GM18909 (cell line): ENCODE measurements around the gene DIP2A.
"Not testable (repeated sequence)": the region's sequence is repeated elsewhere in the genome, so short reads cannot be mapped to it uniquely, and the experiment has no call there.

Source experiments
- ATAC-seq: cut with Tn5 transposase; IDR thresholded peaks from one replicate; pipeline ENCODE4 v1.9.1; 2021; ENCODE audit warnings: mild to moderate bottlenecking; ENCODE audit not compliant: unreplicated experiment, poor library complexity

DIP2A gene

DNA sequence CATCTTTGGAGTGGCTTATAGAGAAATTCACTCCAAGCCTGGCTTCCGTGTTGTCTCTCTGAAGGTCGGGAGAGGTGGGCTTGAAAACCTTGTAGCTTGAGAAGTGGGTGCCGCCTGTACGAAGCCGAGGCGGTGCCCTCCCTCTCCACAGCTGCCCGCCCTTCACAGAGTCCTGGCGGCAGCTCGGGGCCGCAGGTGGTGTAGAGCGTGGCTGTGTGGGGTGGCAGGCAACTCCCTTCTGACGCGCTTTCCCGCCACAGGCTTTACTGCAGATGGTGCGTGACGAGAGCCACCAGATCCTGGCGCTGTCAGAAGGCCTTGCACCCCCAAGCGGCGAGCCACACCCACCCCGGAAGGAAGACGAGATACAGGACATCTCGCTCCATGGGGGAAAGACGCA is 33.1 kb upstream of the DIP2A start:
- no peak for ATAC-seq

DNA sequence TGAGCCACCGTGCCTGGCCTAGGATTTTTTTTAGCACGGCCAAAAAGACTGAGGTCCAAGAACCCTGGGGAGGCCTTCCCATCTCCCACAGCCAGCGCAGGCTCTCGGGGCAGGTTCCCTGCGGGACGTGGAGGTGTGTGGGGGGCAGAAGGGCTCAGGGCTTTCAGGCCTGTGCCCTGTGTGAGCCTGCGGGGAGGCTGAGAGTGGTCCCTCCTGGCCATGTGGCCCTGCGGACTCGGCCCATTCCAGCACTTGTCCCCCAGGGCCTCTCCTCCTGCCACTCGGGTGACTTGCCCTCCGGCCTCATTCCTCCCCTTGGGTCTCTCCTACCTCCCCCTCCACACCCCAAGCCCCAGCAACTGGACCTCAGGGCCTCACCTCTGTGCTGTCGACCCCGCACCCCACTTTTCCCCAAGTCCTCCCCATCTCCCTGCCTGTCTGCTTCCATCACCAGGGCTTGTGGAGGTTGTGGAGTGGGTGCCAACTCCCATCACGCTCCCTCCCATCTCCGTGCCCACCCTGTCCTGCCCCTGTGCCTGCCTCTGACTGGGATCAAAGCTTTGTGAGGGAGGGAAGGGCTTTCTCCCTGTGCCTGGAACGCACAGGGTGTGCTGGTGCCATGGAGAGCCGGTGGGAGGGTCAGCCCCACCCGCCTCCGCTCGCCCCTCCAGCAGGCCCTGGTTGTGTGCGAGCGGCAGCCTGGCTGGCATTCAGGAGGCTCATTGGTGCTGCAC is 32.2 kb upstream of the DIP2A start:
- ATAC-seq = no peak

DNA sequence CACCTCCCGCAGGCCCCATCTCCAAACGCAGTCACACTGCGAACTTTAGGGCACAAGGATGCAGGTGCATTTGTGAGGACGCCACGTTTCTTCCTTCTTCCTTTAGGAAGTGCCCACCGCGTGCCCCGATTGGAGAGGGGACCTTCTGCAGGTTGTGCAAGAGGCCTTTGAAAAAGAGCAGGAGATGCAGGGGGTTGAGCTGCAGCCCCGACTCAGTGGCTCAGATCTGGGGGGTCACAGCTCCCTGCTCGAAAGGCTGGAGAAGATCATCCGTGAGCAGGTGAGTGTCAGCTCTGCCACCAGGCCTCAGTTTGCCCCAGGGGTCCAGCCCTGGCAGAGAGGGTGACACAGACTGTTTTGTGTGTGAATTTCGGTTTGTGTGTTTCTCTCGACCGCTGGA is 31.2 kb upstream of the DIP2A start:
- no peak for ATAC-seq

DNA sequence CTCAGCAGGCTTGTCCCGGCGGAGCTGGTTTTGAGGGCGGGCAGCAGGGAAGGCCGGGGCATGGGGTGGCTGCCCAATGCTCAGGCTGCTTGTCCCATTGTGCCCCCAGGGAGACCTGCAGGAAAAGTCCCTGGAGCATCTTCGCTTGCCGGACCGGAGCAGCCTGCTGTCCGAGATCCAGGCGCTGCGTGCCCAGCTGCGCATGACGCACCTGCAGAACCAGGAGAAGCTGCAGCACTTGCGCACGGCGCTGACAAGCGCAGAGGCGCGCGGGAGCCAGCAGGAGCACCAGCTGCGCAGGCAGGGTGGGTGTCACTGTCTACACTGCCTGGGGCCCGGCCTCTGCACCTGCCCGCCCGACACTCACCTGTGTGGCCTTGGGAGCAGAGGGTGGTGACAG is 30.4 kb upstream of the DIP2A start:
- no peak for ATAC-seq

DNA sequence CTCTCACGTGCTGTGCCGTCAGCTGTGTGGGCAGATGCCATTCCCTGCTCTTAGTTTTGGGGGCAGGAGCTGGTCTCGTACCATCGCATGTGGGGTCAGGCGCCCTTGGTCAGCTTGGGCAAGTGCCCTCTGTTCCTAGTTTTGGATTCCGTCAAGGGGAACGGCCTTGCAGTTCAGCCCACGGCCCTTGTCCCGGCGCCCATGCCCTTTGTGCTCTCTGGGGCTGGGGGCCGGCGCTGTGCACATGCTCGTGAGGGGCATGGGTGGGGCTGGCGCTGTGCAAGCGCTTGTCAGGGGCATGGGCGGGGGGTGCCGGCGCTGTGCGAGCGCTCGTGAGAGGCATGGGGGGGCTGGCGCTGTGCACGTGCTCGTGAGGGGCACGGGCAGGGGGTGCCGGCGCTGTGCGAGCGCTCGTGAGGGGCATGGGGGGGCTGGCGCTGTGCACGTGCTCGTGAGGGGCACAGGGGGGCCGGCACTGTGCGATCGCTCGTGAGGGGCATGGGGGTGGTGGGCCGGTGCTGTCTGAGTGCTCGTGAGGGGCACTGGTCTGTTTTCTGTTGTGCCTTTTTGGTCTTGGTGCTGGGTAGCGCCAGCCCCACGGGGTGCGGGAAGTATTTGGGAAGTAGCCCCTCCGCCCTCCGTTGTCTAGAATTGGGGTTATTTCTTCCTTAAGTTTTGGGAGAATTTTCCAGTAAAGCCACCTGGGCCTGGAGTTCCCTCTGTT is 29.5 kb upstream of the DIP2A start:
- no peak for ATAC-seq

DNA sequence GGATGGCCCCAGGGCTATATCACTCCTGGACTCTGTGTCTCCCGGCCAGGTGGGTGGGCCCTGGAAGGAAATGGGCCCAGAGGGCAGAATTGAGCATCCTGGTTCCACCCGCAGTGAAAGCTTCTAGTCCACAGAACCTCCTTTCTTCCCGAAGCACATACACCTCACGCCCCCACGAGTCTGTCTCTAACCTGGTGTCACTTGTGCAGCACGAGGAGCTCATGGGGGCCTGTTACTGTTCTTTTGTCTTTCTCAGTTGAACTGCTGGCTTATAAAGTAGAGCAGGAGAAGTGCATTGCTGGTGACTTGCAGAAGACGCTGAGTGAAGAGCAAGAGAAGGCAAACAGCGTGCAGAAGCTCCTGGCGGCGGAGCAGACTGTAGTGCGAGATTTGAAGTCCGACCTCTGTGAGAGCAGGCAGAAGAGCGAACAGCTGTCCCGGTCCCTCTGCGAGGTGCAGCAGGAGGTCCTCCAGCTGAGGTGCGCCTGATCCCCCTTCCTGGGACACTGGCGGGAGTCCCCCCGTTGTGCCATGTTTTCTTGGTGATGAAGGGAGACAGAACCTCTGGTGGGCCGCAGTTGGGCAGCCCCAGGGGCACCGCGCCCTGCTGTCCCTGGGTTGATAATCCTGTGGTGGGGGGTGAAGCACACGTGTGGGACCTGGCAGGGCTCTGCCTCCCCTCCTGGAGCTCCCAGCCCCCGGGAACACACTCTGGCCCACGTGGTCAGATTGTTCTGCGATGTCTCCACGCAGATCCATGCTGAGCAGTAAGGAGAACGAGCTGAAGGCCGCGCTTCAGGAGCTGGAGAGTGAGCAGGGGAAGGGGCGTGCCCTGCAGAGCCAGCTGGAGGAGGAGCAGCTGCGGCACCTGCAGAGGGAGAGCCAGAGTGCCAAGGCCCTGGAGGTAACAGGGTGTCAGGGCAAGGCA is 28.7 kb upstream of the DIP2A start:
- no peak for ATAC-seq

DNA sequence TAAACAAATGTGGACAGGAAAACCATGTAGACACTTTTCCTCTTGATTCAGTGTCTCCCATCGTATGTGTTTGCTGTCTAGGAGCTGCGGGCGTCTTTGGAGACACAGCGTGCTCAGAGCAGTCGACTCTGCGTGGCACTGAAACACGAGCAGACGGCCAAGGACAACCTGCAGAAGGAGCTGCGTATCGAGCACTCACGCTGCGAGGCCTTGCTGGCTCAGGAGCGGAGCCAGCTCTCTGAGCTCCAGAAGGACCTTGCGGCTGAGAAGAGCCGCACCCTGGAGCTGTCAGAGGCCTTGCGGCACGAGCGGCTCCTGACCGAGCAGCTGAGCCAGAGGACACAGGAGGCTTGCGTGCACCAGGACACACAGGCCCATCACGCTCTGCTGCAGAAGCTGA is 27.2 kb upstream of the DIP2A start:
- no peak for ATAC-seq

DNA sequence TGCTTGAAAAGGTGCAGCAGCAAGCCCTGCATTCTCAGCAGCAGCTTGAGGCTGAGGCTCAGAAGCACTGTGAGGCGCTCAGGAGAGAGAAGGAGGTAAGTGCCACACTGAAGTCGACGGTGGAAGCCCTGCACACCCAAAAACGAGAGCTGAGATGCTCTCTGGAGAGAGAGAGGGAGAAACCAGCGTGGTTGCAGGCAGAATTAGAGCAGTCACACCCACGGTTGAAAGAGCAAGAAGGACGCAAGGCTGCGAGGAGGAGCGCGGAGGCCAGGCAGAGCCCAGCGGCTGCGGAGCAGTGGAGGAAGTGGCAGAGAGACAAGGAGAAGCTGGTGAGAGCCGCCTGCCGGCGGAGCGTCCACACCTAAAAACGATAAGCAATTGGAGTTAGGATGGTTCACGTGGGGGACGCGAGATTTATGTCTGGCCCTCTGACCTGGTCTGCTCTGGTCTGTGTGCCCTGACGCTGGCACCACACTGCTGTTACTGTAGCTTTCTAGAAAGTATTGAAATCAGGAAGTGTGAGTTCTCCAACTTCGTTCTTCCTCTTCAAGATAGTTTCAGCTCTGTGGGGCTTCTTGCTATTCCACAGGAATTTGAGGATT is 26.7 kb upstream of the DIP2A start:
- no peak for ATAC-seq

DNA sequence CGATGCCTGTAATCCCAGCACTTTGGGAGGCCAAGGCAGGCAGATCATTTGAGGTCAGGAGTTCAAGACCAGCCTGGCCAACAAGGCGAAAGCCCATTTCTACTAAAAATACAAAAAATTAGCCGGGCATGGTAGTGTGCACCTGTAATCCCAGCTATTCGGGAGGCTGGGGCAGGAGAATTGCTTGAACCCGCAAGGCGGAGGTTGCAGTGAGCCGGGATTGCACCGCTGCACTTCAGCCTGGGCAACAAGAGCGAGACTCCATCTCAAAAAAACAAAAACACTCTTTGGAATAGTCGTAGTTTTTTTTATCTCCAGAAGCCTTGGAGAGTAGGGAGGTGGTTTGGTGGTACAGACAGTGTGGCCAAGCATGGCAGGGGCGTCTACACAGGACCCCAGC is 25.6 kb upstream of the DIP2A start:
- not testable (repeated sequence) for ATAC-seq

DNA sequence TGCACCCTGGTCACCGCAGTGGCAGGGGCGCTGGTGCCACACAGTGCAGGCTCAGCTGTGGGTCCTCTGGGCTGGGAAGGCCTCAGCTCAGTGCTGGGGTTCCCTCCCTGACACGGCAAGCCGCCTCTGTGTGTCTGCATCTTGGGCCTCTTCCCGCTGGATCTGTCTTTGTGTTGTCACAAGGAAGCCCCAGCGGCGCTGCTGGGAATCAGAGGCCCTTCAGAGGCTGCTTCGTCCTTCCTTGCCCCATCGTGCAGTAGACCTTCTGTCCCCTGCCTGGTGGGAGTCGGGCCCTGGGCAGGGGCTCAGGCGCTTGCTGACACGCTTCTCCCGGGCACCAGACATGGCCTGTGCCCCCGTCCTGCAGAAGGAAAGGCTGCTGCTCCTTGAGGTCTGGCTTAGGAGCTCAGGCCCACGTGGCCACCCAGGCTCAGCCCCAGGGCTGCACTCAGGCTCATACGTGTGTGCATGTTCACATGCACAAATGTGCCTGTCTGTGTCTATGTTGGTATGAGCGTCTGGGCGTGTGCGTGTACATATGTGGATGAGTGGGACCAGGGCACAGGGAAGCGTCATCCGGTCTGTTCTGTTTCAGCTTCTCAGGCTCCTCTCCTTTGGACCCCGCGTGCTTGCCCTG is 24.3 kb upstream of the DIP2A start:
- ATAC-seq = no peak

DNA sequence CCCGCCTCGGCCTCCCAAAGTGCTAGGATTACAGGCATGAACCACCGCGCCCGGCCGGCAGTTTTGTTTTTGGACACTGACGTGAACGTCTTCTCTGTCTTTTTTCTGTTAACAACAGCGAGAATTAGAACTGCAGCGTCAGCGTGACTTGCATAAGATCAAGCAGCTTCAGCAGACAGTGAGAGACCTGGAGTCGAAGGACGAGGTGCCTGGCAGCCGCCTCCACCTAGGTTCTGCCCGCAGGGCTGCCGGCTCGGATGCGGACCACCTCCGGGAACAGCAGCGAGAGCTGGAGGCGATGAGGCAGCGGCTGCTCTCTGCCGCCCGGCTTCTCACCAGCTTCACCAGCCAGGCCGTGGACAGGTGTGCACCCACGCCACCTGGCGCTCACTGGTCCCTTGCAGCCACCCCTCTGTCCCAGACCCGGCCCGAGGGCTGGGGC is 22.9 kb upstream of the DIP2A start:
- no peak for ATAC-seq

DNA sequence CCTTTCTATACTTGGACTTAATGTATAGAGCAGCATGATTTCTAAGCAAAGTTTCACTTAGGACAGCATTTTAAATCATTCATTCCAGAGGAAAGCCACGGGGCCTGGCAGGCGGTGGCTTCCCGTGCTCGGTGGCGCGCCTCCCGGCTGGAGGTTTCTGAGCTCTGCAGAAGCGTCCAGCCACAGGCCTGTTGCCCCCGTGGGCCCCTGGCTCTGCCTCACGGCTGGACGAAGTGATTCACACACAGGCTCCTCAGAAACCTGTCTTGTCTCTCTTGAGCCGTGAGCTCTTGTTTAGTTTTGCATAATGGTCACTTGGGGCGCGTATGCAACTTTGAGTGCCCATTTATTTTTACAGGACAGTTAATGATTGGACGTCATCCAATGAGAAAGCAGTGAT is 22.1 kb upstream of the DIP2A start:
- ATAC-seq = no peak

DNA sequence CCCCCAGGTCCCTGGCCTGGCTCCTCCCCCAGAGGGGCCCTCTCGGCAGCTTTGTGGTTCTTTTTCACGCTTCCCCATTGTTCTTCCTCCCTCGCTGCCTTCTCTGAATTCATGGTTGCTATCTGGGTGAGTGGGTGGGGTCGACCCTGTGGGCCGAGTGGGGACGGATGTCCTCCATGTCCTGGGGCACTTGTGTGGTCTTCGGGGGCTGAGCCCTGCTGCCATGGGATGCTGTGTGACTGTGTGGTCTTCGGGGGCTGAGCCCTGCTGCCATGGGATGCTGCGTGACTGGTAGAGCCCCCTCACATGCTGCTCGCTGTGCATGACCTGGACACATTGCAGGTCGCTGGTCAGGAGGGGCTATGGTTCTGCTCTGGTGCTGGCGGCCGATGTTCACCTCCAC is 21.6 kb upstream of the DIP2A start:
- no peak for ATAC-seq

DNA sequence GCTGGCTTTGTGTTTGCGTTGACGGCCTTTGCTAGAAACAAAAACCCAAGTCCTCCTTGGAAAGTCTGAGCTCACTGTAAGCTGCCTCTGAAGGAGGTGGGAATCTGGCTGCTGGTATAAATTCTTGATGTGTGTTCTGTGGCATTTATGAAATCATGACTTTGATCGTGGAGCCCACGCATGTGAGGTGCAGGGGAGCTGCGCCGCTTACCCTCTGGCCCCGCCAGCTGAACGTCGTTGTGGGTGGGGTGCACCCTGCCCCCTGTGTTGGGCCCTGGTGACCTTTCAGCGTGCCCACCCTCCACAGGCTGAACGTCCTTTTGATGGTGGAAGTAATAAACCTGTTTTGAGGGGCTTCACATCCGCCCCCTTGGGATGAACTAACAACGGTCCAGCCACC is 21.2 kb upstream of the DIP2A start:
- ATAC-seq = no peak

DNA sequence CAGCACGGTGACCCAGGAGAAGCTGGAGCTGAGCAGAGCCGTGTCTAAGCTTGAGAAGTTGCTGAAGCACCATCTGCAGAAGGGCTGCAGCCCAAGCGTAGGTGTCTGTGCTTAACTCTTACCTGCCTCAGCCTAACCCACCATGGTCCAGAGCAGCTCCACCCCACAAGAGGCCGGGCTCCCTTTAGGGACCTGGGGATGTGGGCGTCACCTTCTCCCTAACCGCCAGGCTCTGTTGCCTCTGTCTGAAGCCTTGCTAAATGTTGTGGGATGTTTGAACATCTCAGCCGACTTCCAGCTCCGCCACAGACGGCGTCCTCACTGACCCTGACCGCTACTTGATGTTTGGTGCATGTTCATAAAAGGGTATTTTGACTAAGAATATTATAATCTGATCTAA is 20.4 kb upstream of the DIP2A start:
- no peak for ATAC-seq

DNA sequence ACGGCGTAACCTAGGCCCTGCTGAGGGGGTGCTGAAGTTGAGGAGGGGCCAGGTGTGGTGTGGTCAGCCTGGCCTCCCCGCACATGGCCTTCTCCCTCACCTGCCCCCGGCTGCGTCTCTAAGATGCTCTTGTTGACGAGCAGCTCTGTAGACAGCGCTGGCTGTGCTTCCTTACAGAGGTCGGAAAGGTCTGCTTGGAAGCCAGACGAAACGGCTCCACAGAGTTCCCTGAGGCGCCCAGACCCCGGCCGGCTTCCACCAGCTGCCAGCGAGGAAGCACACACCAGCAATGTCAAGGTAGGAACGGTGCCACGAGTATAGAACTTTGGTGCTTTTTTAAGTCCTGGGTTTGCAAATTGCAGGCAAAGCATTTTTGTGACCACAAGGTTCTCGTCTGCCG is 18.8 kb upstream of the DIP2A start:
- ATAC-seq = no peak

DNA sequence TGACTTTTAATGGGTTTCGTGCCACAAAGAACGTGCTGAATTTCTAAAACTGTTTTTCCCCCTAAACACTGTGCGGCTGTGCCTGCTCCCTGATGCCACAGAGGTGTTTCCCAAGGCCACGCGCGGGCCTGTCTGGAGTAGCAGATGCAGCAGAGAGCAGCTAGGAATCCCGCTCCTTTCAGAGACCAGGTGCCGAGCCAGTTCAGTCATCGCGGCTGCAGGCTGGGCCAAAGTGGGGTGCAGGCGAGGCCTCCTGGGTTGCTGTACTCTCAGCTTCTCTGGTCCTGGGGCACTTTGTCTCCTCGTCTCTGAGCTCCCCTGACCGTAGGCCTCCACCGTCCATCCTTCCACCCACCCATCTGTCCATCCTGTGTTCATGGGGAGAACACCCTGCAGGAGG is 17.4 kb upstream of the DIP2A start:
- ATAC-seq = no peak

DNA sequence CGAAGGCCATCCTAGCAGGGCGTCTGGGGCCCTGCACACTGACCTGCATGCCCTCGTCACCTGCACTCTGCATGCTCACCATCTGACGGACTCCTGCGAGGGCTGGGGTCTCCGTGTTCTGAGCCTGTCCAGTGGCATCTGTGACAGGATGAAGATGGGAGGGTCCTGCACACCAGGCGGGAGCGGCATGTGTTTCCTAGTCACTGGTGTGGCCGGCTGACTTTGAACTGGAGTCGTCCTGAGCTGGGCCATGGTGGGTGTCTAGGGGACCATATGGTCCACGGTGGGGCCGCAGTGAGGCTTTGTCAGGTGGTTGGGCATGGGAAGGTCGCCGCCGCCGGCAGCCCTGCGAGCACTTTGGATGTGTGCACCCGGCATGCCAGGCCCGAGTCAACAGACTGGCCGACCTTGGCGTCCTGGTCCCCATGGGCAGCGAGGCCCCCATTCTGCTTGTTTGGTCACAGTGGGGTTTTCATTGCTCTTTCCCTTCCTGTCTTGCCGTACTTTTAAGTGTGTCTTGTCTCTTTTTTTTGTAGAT is 16.7 kb upstream of the DIP2A start:
- ATAC-seq = no peak

DNA sequence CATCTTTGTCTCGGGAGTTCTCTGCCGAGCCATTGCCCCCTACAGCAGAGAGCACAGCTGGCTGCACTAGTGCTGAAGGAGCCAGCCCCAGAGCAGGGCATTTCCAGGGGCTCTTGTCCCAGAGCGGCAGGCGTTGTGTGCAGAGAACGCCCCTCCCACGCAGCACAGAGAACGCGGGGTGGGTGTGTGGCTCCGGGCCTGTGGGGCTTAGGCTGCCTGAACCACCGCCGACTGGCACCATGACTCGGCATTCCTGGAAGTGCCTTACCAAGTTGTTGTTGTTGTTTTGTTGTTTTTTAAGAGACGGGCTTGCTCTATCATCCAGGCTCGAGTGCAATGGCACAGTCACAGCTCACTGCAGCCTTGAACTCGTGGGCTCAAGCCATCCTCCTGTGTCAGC is 15.8 kb upstream of the DIP2A start:
- ATAC-seq = no peak

DNA sequence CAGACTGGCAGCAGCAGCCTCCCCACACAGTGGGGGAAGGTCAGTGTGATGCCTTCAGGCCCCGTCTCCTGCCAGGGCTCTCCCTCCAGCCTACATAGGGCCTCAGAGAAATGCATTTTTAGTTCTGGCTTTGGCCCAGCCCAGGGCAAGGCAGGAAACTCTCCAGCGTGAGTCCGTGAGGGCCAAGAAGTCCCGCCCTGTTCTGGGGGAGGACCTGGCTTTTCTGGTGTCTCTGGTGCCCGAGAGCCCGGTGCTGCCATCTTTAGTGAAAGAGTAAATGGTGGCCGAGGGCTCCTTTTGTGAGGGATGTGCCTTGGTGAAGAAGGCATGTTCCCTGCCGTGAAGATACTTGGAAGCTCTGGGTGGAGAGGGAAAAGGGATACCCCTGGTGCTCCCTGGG is 14.8 kb upstream of the DIP2A start:
- no peak for ATAC-seq
